Neural cell (in vitro differentiated cells): ENCODE measurements around the gene ACP7. TPM values are rescaled to one million over a fixed set of nuclear protein-coding genes. Genes with fewer than 3 reads are reported as not detected.
"Not testable (repeated sequence)": the region's sequence is repeated elsewhere in the genome, so short reads cannot be mapped to it uniquely, and the experiment has no call there.

Source experiments
- H2AFZ ChIP-seq: fragments of 200-600, 300-800 bp; sonication (generic), shearing (Covaris generic); 2 replicates; pipeline ENCODE4 v1.6.0; 2014; ENCODE audit warnings: low read depth, mild to moderate bottlenecking, antibody characterized with exemption, low read length, moderate library complexity
- H3F3A ChIP-seq: fragments of 200-600 bp; shearing (Covaris generic); 2 replicates; pipeline ENCODE4 v1.6.1; 2016; ENCODE audit warnings: mild to moderate bottlenecking, moderate library complexity, mixed read lengths, antibody characterized with exemption, low read length; ENCODE audit not compliant: insufficient read depth, poor library complexity, severe bottlenecking
- H3K27ac ChIP-seq: fragments of 200-600, 300-800 bp; sonication (generic), shearing (Covaris generic); 2 replicates; pipeline ENCODE4 v1.5.1; 2014; ENCODE audit warnings: mild to moderate bottlenecking, low read length, moderate library complexity
- H3K27me3 ChIP-seq: fragments of 300-800, 200-600 bp; sonication (generic), shearing (Covaris generic); 2 replicates; pipeline ENCODE4 v1.6.0; 2014; ENCODE audit warnings: mild to moderate bottlenecking, low read depth, low read length, moderate library complexity; ENCODE audit not compliant: insufficient read depth
- H3K36me3 ChIP-seq: fragments of 300-800, 200-600 bp; sonication (generic), shearing (Covaris generic); 2 replicates; pipeline ENCODE4 v1.5.1; 2014; ENCODE audit warnings: mild to moderate bottlenecking, antibody characterized with exemption, low read length, moderate library complexity; ENCODE audit not compliant: insufficient read depth
- H3K4me2 ChIP-seq: fragments of 300-800, 200-600 bp; sonication (generic), shearing (Covaris generic); 2 replicates; pipeline ENCODE4 v1.6.0; 2014; ENCODE audit warnings: mild to moderate bottlenecking, low read length
- H3K4me3 ChIP-seq: fragments of 300-800, 200-600 bp; sonication (generic), shearing (Covaris generic); 2 replicates; pipeline ENCODE4 v1.5.1; 2014; ENCODE audit warnings: mild to moderate bottlenecking, low read length, moderate library complexity
- H3K79me2 ChIP-seq: fragments of 200-600 bp; shearing (Covaris generic); replicated peaks from 2 replicates; pipeline ENCODE4 v1.6.0; 2014; ENCODE audit warnings: mild to moderate bottlenecking, low read length, moderate library complexity; ENCODE audit not compliant: insufficient read depth
- H3K9ac ChIP-seq: fragments of 300-800, 200-600 bp; sonication (generic), shearing (Covaris generic); 2 replicates; pipeline ENCODE4 v1.6.1; 2016; ENCODE audit warnings: mild to moderate bottlenecking, low read length, mixed read lengths
- H3K9me2 ChIP-seq: fragments of 200-600 bp; shearing (Covaris generic); 2 replicates; pipeline ENCODE4 v1.6.1; 2016; ENCODE audit warnings: mild to moderate bottlenecking, low read length, mixed read lengths; ENCODE audit not compliant: insufficient read depth
- H3K9me3 ChIP-seq: fragments of 200-600, 300-800 bp; sonication (generic), shearing (Covaris generic); 2 replicates; pipeline ENCODE4 v1.6.1; 2016; ENCODE audit warnings: mild to moderate bottlenecking, mixed run types, low read length, moderate library complexity, mixed read lengths
- H4K20me1 ChIP-seq: fragments of 200-600 bp; shearing (Covaris generic); 2 replicates; pipeline ENCODE4 v1.6.1; 2016; ENCODE audit warnings: mild to moderate bottlenecking, mixed run types; ENCODE audit not compliant: insufficient read depth
- EP300 ChIP-seq: fragments of 450-650 bp; conservative IDR thresholded peaks from 2 replicates; pipeline ENCODE4 v1.6.1; 2014; ENCODE audit warnings: antibody characterized with exemption, mild to moderate bottlenecking, moderate library complexity; ENCODE audit not compliant: poor library complexity, severe bottlenecking
- EZH2 ChIP-seq: fragments of 200-600, 300-800 bp; shearing (Covaris generic), sonication (generic); IDR thresholded peaks from 2 replicates; pipeline ENCODE4 v1.6.1; 2014; ENCODE audit warnings: antibody characterized with exemption, low read length, borderline replicate concordance, mild to moderate bottlenecking; ENCODE audit not compliant: insufficient read depth, poor library complexity, severe bottlenecking
- MXI1 ChIP-seq: fragments of 450-650 bp; conservative IDR thresholded peaks from 2 replicates; pipeline ENCODE4 v1.6.1; 2014; ENCODE audit warnings: antibody characterized with exemption, mild to moderate bottlenecking; ENCODE audit not compliant: poor library complexity, severe bottlenecking
- POLR2AphosphoS5 ChIP-seq: IDR thresholded peaks from 2 replicates; pipeline ENCODE4 v1.6.1; 2012
- RAD21 ChIP-seq: fragments of 450-650 bp; conservative IDR thresholded peaks from 2 replicates; pipeline ENCODE4 v1.6.1; 2014; ENCODE audit warnings: antibody characterized with exemption, mild to moderate bottlenecking, moderate library complexity
- REST ChIP-seq: IDR thresholded peaks from 2 replicates; pipeline ENCODE4 v1.6.1; 2012; ENCODE audit warnings: borderline replicate concordance
- SMC3 ChIP-seq: fragments of 450-650 bp; conservative IDR thresholded peaks from 2 replicates; pipeline ENCODE4 v1.6.1; 2014; ENCODE audit warnings: antibody characterized with exemption, mild to moderate bottlenecking, moderate library complexity; ENCODE audit not compliant: poor library complexity
- TAF1 ChIP-seq: IDR thresholded peaks from 2 replicates; pipeline ENCODE4 v1.6.1; 2012; ENCODE audit warnings: low read depth
- polyA plus RNA-seq: library from polyadenylated mRNA; depleted of rRNA; stranded (reverse); fragments of >200 nt; gene quantifications from 2 replicates; pipeline ENCODE4 v1.2.3, GENCODE V29; 2014
- TF ChIP-seq, protein P1 (sequence below): fragments of 450-650 bp; IDR thresholded peaks from 2 replicates; pipeline ENCODE4 v1.5.1; 2014; ENCODE audit warnings: antibody characterized with exemption, mild to moderate bottlenecking, moderate library complexity; ENCODE audit not compliant: poor library complexity, severe bottlenecking

ACP7 gene
- polyA plus RNA-seq, 1 donor from 2014 or later: not detected

DNA sequence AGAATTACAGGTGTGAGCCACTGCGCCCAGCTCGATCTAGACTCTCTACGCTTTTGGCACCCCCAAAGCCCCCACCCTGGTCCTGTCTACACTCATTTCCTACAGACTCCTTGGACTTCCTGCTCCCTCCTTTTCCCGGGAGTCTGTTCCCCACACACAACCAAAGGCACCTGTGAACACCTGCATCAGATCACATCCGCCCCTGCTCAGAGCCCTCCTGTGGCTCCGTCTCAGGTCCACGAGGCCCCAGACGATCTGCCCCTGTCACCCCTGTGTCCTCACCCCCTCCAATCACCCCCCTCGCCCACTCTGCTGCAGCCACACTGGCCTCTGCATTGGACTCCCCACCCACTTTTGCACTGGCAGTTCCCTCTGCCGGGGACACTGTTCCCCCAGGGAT is 29.0 kb downstream of the ACP7 start:
- TF ChIP-seq TAF1 (no peak), EP300 (no peak), REST (no peak), MXI1 (no peak), SMC3 (no peak), EZH2 (no peak), POLR2AphosphoS5 (no peak), RAD21 (no peak)
- TF ChIP-seq, protein P1, sequence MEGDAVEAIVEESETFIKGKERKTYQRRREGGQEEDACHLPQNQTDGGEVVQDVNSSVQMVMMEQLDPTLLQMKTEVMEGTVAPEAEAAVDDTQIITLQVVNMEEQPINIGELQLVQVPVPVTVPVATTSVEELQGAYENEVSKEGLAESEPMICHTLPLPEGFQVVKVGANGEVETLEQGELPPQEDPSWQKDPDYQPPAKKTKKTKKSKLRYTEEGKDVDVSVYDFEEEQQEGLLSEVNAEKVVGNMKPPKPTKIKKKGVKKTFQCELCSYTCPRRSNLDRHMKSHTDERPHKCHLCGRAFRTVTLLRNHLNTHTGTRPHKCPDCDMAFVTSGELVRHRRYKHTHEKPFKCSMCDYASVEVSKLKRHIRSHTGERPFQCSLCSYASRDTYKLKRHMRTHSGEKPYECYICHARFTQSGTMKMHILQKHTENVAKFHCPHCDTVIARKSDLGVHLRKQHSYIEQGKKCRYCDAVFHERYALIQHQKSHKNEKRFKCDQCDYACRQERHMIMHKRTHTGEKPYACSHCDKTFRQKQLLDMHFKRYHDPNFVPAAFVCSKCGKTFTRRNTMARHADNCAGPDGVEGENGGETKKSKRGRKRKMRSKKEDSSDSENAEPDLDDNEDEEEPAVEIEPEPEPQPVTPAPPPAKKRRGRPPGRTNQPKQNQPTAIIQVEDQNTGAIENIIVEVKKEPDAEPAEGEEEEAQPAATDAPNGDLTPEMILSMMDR: no peak
- no peak overlapping the region for H3K27ac ChIP-seq

GRCh38 chr19:39115105-39115847 is 31.1 kb downstream of the ACP7 start:
- no peaks in the 10 kb centered on the region for H3K9me3 ChIP-seq
- H3K27ac ChIP-seq: no peak overlapping the region
- TF ChIP-seq, protein P1: no peak
- no peak for TF ChIP-seq REST
- TF ChIP-seq EZH2: no peak
- TF ChIP-seq SMC3: no peak
- TF ChIP-seq RAD21: no peak
- TF ChIP-seq MXI1: no peak
- no peak for TF ChIP-seq EP300
- TF ChIP-seq POLR2AphosphoS5: no peak
- no peak for TF ChIP-seq TAF1
- no peak overlapping the region for H3K4me2 ChIP-seq
- no peak overlapping the region for H3K9ac ChIP-seq
- H3K4me3 ChIP-seq: no peak overlapping the region
- H4K20me1 ChIP-seq: no peaks in the 10 kb centered on the region
- no peaks in the 10 kb centered on the region for H3K27me3 ChIP-seq
- H2AFZ ChIP-seq: no peak overlapping the region
- H3F3A ChIP-seq: no peaks in the 10 kb centered on the region
- no peaks in the 10 kb centered on the region for H3K36me3 ChIP-seq
- H3K79me2 ChIP-seq: no peaks in the 10 kb centered on the region
- no peaks in the 10 kb centered on the region for H3K9me2 ChIP-seq

More for the DNA sequence above, 29.0 kb downstream of the ACP7 start:
- H4K20me1 ChIP-seq: no peaks in the 10 kb centered on the region
- H3K9me2 ChIP-seq: no peaks in the 10 kb centered on the region
- H3K4me3 ChIP-seq: no peak overlapping the region
- H2AFZ ChIP-seq: no peak overlapping the region
- no peak overlapping the region for H3K4me2 ChIP-seq
- H3K79me2 ChIP-seq: no peaks in the 10 kb centered on the region
- H3F3A ChIP-seq: no peaks in the 10 kb centered on the region
- no peaks in the 10 kb centered on the region for H3K36me3 ChIP-seq
- H3K9ac ChIP-seq: no peak overlapping the region
- H3K9me3 ChIP-seq: no peaks in the 10 kb centered on the region
- H3K27me3 ChIP-seq: no peaks in the 10 kb centered on the region

- H3K9me3 ChIP-seq, H3K27me3 ChIP-seq, H3K27ac ChIP-seq, H3F3A ChIP-seq, H3K36me3 ChIP-seq, H3K4me2 ChIP-seq, H3K9me2 ChIP-seq, H3K4me3 ChIP-seq, H3K79me2 ChIP-seq, H2AFZ ChIP-seq, H4K20me1 ChIP-seq, H3K9ac ChIP-seq: not testable (repeated sequence)
These were observed 32.9 kb downstream of the ACP7 start for GRCh38 chr19:39117023-39117422.
